A549 treated with RU486 at 1 μM for 4 hours (cell line): Measurements from ENCODE around the gene PROS1. TPM values are rescaled to one million over a fixed set of nuclear protein-coding genes. Genes with fewer than 3 reads are reported as not detected.

ENCODE experiments used
- total RNA-seq: library from RNA; stranded (reverse); fragments of 200-300 nt; extraction: Qiagen RNA extraction; gene quantifications from 5 replicates; pipeline ENCODE4 v1.2.3, GENCODE V29; 2022; ENCODE audit warnings: low read depth

The PROS1 gene
- total RNA-seq = 6.8 to 10.9 TPM (median 9.7 TPM) in 5 replicates

DNA sequence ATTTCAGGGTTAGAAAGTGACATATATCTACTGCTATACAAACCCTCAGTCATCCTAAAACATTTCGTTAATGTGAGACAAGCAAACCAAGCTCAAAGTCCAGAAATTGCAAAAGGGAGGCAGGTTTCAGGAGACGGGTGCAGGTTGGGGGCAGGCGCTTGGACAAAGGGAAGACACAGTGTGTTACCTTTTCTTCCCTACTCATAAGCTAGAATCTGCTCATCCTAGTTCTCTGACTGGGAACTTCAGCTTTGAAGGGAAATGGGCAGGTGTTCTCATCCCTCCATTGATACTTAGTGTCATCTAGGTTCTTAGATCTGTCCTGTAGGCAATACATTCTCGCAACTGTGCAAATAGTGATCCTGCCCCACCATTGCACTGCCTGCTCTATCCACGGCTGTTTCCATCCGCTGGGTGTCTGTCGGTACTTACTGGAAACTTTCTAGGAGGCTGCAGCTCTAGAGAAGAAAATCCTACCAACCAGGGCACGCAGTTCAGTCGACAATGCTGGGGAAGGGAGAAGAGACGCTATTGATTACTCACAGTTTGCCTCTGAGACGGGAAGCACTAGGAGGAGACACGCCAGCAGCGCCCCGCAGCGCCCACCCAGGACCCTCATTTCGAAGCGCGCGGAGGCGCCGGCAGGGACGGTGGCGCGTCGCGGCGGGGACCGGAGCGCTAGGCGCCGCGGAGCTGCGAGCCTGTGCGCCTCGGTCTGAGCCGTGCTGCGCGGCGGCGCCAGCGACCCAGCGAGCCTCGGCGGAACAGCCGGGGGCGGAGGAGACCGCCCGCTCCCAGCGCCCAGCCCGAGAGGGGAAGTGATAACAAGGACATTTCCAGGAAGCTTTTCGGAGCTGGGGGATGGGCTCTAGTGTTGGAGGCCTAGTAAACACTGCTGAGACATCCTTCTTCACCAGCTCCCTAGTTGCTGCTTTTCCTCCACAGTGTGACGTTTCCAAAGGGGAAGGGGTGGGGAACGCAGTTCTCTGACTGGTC, at the start of gene PROS1:
Gene PROS1 (minus strand): TSS at position 766 of the 996 bp plus-strand sequence. CDS start 147 bp downstream, at position 619.

DNA sequence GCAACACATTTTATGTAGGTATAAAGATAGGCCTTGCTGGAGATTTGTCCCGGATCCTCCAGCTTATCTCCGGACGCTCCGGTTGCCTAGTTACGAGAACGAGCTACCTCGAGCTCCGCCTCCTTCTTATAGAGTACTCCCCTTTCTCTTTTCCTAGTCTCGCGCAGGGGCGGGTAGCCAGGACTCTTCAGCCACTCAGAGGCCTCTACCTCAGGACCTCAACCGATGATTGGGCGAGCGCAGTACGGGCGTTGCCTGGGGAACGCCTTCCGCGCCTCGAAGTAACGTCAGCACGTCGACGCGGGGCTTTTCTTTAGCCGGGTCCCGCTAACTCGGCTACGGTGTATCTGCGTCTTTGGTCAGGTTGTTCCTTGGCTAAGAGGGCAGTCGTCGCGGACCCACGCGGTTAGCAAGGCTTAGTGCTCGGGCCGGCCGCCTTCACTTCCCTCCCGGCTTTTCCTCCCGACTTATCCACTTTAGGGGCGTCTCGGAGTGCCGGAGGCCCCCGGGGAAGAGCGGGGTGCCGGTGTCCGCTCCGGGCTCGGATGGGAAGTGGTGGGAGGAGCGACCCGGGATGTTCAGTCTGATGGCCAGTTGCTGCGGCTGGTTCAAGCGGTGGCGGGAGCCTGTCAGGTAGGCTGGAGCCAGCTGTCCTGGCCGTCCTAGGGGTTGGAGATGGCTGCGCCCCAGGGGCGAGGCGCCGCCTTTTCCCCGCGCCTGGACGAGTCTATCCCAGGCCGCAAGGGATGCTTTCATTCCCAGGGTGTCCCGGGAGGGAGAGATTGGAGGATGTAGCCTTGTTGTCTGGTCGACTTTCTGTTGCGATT, 6.4 kb upstream of the PROS1 start, which contains the start of gene ARL13B:
Gene ARL13B (plus strand): TSS at position 306 of the 827 bp plus-strand sequence. CDS start 269 bp downstream, at position 575.

Other genes starting within 250 kb of the PROS1 start
- 7.4 to 13.0 TPM (median 12.3 TPM) in 5 replicates for gene ARL13B, start 6.3 kb upstream of the PROS1 start, total RNA-seq
- gene STX19, start 54.7 kb upstream of the PROS1 start, total RNA-seq = not detected in 5 replicates
- 2.7 to 4.3 TPM (median 3.4 TPM) in 5 replicates for gene DHFR2, start 89.0 kb upstream of the PROS1 start, total RNA-seq
- 4.9 to 7.9 TPM (median 6.4 TPM) in 5 replicates for gene NSUN3, start 89.2 kb upstream of the PROS1 start, total RNA-seq